ENCODE results near the gene CLIC5. TPM values are rescaled to one million over a fixed set of nuclear protein-coding genes. Genes with fewer than 3 reads are reported as not detected.

Gene CLIC5
- total RNA-seq, 2 donors from 2014 or later: 3.3 to 6.6 TPM

DNA sequence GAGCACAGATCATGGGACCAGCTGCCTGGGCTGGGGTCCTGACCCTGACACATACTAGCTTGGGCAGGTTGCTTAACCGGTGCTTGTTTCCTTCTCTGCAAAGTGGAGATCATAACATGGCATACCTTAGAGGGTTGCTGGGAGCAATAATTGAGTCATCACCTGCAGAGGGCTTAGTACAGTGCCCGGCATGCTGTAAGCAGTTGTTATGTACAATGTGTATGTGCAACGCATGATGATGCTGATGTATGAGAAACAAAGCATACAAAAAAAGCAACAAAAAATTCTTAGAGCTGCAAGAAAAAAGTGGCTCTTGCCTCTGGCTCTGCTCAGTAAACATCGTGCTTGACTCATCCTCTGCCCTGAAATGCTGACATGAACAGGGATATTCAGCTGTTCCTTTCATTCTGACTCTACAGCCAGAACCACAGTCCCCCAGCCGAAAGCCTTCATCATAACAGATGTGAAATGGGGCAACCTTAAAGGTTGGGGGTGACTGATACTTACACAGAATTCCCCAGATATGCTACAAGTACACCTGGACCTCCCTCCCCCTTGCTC, 91.7 kb downstream of the CLIC5 start:
- Mint-ChIP-seq H3K27ac (peak overlapping the region; percentile 84), H3K27me3 (ENCODE audit: low read depth) (no peaks in the 10 kb centered on the region), H3K9me3 (no peaks in the 10 kb centered on the region), H3K36me3 (ENCODE audit: insufficient read depth in 2 of 2) (peaks cover 0 to 2% of the 10 kb centered on the region in 2 donors), H3K4me1 (ENCODE audit: low read depth) (peaks cover 77% of the 10 kb centered on the region), H3K4me3 (peak overlapping the region; percentile 74 to 81)
- DNase-seq (peak; percentile 78 to 85), ATAC-seq (replicated peaks in 1 of 2) (peak; percentile 90 to 91)

DNA sequence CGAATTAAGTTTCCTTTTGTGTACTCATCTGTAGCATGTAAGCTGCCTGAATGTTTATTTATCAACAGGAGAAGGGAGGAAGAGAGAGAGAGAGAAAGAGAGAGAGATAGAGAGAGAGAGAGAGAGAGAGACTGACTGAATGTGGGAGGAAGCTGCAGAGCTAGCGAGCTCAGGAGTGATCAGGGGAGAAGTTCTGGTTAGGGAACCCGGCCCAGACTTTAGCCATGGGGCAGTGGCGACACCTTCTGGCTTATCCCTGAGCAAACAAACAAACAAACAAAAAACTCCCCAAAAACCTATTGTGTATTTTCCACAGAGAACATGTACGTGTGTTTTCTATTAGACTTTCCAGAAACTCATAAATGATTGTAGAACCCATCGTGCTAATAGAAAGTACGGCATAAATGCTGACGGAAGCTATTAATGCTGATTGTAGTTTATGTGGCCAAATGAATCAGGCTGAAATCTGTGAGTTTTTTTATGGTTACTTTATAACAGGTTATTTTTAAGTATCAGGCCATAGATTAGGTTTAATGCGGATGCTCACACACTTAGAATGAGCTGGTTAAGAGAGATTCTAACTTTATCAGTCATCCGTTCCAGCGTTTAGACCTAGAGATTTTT, 92.8 kb downstream of the CLIC5 start:
- ATAC-seq (replicated peaks in 1 of 2): no peak

DNA sequence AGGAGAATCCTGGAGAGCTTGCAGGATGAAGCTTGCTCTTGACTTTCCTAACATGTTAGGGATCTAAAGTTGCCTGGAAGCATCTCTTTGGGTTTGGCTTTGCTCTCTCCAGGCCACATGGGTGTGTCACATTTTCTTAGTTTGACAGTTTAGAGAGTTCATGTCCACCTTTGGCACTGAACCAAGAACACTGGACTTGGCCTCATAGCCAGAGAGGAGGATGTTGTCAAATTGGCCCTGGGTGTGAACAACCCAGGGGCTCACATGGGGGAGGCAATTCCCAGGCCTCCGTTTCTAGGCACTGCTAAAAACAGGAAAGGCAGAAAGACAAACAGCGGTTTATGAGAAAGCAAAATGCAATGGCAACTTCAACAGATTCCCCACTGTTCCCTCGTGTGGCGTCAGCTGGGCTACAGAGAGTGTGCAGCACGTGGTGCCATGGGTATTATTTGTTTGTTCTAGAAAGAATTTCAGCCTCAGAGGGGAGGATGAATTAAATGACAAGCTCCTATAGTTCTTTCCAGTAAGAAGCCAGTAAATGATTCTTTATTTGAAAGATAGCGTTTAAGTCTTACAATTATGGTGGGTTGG, 93.9 kb downstream of the CLIC5 start:
- Mint-ChIP-seq H3K4me3 (peak overlapping the region; percentile 69 to 74), H3K27me3 (ENCODE audit: low read depth) (no peaks in the 10 kb centered on the region), H3K9me3 (no peaks in the 10 kb centered on the region), H3K4me1 (ENCODE audit: low read depth) (peaks cover 72% of the 10 kb centered on the region), H3K27ac (peak overlapping the region; percentile 84), H3K36me3 (ENCODE audit: insufficient read depth in 2 of 2) (peaks cover 0 to 2% of the 10 kb centered on the region in 2 donors)
- ATAC-seq (replicated peaks in 1 of 2) (no peak), DNase-seq (peak in 1 of 2 donors; percentile 14)

More for the DNA sequence above, 92.8 kb downstream of the CLIC5 start:
- Mint-ChIP-seq H3K4me3 (peak overlapping the region; percentile 69 to 74), H3K4me1 (ENCODE audit: low read depth) (peaks cover 82% of the 10 kb centered on the region), H3K9me3 (no peaks in the 10 kb centered on the region), H3K36me3 (ENCODE audit: insufficient read depth in 2 of 2) (peaks cover 0 to 2% of the 10 kb centered on the region in 2 donors), H3K27ac (peak overlapping the region; percentile 84), H3K27me3 (ENCODE audit: low read depth) (no peaks in the 10 kb centered on the region)
- peak; percentile 72 to 79 for DNase-seq

DNA sequence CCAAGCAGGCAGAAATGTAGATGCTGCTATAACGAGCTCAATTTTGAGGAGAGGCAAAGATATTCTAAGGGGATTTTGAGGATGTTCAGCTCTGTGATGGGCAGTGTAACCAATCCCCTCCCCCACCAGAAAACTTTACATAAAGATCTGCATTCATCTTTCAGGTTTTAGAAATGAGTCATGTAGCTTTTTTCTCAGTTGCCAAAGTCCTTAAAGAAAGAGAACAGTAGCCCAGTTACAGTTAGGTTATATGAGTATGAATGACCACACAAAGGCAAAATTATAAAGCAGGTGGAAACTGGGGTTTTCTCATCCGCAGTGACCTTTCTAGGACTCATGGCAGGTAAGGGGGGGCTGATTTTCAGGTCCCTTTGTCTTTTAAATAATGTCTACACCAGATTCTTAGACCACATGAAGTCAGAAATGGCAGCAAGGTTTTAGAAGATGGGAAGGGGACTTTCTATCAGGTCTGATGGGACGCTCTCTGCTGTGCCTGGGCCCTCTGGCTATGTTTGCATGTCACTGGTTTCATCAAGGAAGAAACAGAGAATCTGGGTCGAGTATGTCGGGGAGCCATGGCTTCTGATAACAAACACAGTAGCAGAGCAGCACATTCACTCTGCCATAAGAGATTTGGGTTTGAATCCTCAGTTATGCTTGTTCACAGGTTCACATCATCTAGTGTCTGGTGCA, 94.7 kb downstream of the CLIC5 start:
- peaks cover 67% of the 10 kb centered on the region for H3K4me1 Mint-ChIP-seq (ENCODE audit: low read depth)
- ATAC-seq (replicated peaks in 1 of 2) (peak; percentile 23 to 27), DNase-seq (peak; percentile 36 to 40)
- peaks cover 0 to 2% of the 10 kb centered on the region in 2 donors for H3K36me3 Mint-ChIP-seq (ENCODE audit: insufficient read depth in 2 of 2)
- peak overlapping the region; percentile 69 to 74 for H3K4me3 Mint-ChIP-seq
- no peaks in the 10 kb centered on the region for H3K27me3 Mint-ChIP-seq (ENCODE audit: low read depth)
- peak overlapping the region; percentile 84 for H3K27ac Mint-ChIP-seq
- H3K9me3 Mint-ChIP-seq: no peaks in the 10 kb centered on the region

DNA sequence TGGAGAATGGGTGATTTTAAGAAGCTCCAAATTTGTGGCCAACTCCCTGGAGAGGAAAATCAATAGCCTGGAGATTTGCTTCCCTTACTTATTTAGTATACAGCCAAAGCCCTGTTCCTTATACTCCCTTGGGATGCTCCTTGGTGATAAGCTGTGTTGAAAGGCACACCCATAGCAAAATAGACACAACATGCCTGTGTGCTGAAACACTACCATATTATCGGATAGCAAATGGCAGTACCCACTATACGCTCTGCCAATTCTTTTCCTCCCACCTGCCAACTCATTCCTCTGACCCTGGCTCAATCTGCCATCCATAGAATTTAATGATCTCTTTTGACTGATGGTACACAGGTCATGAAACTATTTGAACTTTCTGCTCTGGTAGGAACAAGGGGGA, 98.2 kb downstream of the CLIC5 start:
- no peaks in the 10 kb centered on the region for H3K9me3 Mint-ChIP-seq
- DNase-seq (no peak), ATAC-seq (replicated peaks in 1 of 2) (no peak)
- H3K27ac Mint-ChIP-seq: no peak overlapping the region
- H3K4me3 Mint-ChIP-seq: no peak overlapping the region
- H3K27me3 Mint-ChIP-seq (ENCODE audit: low read depth): no peaks in the 10 kb centered on the region
- peaks cover 2 to 3% of the 10 kb centered on the region in 2 donors for H3K36me3 Mint-ChIP-seq (ENCODE audit: insufficient read depth in 2 of 2)
- peaks cover 34% of the 10 kb centered on the region for H3K4me1 Mint-ChIP-seq (ENCODE audit: low read depth)

DNA sequence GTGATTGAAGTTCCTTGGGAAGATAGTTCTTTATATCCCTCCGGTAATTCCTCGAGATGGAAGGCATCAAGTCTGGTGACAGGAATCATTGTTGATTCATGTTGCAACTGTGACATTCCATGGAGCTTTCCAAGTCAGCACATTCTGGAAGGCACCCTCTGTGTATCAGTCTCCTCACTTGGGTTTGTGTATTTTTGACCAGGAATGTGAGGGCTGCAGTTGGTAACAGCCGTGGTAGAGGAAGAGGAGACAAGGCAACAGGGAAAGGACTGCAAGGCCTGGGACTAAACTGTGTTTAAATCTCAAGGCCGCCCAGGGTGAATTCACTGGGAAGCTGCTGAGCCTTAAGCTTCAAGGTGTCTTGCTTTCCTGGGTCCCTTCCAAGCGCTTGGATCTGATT, 99.0 kb downstream of the CLIC5 start:
- no peaks in the 10 kb centered on the region for H3K27me3 Mint-ChIP-seq (ENCODE audit: low read depth)
- peaks cover 3 to 5% of the 10 kb centered on the region in 2 donors for H3K36me3 Mint-ChIP-seq (ENCODE audit: insufficient read depth in 2 of 2)
- H3K9me3 Mint-ChIP-seq: no peaks in the 10 kb centered on the region
- DNase-seq: no peak
- ATAC-seq (replicated peaks in 1 of 2): no peak
- H3K4me1 Mint-ChIP-seq (ENCODE audit: low read depth): peaks cover 26% of the 10 kb centered on the region
- no peak overlapping the region for H3K27ac Mint-ChIP-seq
- no peak overlapping the region for H3K4me3 Mint-ChIP-seq

DNA sequence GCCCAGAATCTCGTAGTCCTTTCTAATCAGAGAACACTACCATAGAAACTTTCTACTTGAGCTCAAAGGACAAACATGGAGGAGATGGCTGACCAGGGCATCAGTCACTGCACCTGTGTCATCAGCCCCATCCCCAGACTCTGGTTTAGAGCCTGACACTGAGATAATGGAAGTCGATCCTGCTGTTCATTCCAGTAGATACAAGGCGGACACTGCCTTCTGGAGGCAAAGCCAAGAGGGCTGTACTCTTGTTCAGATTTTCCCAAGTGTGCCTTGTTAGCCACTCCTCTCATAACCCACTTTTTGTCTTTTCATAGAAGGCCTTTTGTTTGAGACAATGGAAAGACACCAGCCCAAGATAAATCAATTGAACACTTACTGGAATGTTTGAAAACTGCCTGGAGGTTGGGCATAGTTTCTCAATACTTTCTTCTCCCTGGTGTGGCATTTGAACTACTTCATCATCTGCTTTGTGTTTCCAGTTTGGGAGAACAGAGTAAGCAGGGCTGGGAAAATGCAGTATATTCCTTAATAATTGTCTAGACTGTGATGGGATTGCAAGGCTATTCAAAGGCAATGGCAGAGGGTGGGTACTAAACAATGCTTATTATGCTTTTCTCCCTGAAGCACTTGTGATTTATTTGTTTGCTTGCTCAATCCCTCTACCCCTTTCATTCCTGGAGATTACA, 99.7 kb downstream of the CLIC5 start:
- peaks cover 3 to 5% of the 10 kb centered on the region in 2 donors for H3K36me3 Mint-ChIP-seq (ENCODE audit: insufficient read depth in 2 of 2)
- H3K27me3 Mint-ChIP-seq (ENCODE audit: low read depth): no peaks in the 10 kb centered on the region
- H3K9me3 Mint-ChIP-seq: no peaks in the 10 kb centered on the region
- no peak overlapping the region for H3K27ac Mint-ChIP-seq
- DNase-seq (no peak), ATAC-seq (replicated peaks in 1 of 2) (no peak)
- H3K4me3 Mint-ChIP-seq: no peak overlapping the region
- peaks cover 18% of the 10 kb centered on the region for H3K4me1 Mint-ChIP-seq (ENCODE audit: low read depth)

DNA sequence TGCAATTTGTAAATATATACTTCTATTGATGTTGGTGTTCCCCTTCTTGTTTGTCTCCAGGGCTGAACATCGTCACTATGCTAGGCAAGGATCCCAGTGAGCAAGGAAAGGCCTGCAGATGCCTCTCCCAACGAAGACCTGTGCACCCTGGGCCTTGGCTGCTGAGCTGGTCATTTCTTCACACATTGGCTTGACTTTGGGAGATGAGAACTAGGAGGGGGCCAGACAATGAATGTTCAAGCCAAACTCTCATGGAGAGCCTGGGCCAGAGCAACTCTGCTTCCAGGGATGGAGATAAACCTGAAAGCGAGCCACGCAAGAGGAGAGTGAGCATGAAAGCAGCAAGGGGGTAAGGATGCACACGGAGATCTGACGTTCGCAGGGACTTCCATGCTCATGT, 104.0 kb downstream of the CLIC5 start:
- H3K27ac Mint-ChIP-seq: no peak overlapping the region
- DNase-seq (no peak), ATAC-seq (replicated peaks in 1 of 2) (no peak)
- peaks cover 5 to 10% of the 10 kb centered on the region in 2 donors for H3K36me3 Mint-ChIP-seq (ENCODE audit: insufficient read depth in 2 of 2)
- no peak overlapping the region for H3K4me3 Mint-ChIP-seq
- no peaks in the 10 kb centered on the region for H3K4me1 Mint-ChIP-seq (ENCODE audit: low read depth)
- H3K27me3 Mint-ChIP-seq (ENCODE audit: low read depth): no peaks in the 10 kb centered on the region
- peaks cover 0 to 8% of the 10 kb centered on the region in 2 donors for H3K9me3 Mint-ChIP-seq

DNA sequence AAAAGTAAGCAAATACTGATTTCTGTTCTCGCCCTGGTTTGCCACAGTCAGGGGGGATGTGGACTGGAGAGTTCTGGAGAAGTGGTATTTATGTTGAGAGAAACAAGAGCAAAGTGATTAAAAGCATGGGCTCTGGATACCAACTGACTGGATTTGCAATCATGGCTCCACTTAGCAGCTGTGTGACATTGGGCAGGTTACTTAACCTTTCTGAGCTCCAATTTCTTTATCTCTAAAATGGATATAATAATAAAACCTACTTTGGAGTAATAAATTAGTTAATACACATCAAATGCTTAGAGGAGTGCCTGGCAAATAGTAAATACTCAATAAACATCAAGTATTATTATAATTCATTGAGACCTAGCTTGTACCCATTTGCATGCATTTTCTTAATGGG, 111.7 kb downstream of the CLIC5 start:
- no peaks in the 10 kb centered on the region for H3K4me1 Mint-ChIP-seq (ENCODE audit: low read depth)
- no peak overlapping the region for H3K27ac Mint-ChIP-seq
- H3K9me3 Mint-ChIP-seq: peaks cover 0 to 8% of the 10 kb centered on the region in 2 donors
- ATAC-seq (replicated peaks in 1 of 2): no peak
- peaks cover 2 to 5% of the 10 kb centered on the region in 2 donors for H3K36me3 Mint-ChIP-seq (ENCODE audit: insufficient read depth in 2 of 2)
- H3K4me3 Mint-ChIP-seq: no peak overlapping the region
- DNase-seq: no peak
- H3K27me3 Mint-ChIP-seq (ENCODE audit: low read depth): no peaks in the 10 kb centered on the region

DNA sequence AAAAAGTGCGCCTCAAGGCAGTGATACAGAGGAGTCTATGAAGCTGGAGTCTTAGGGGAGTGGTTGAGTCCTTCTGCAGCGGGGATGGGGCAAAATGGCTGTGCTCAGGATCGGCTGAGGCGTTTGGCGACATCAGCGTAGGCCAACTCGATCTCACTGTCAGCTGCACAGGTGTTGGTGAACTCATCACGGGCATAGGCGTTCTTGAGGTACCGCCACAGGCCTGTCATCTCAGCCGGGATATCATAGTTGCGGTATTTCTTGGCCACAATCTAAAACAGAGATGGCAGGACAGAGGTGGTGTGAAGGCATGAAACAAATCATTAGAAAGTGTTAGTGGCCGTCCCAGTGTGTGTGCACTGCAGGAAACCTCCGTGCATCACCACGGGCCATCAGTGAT, 112.7 kb downstream of the CLIC5 start:
- H3K4me3 Mint-ChIP-seq: no peak overlapping the region
- peaks cover 2% of the 10 kb centered on the region for H3K4me1 Mint-ChIP-seq (ENCODE audit: low read depth)
- DNase-seq (no peak), ATAC-seq (replicated peaks in 1 of 2) (no peak)
- no peak overlapping the region for H3K27ac Mint-ChIP-seq
- H3K27me3 Mint-ChIP-seq (ENCODE audit: low read depth): no peaks in the 10 kb centered on the region
- peaks cover 0 to 5% of the 10 kb centered on the region in 2 donors for H3K36me3 Mint-ChIP-seq (ENCODE audit: insufficient read depth in 2 of 2)
- H3K9me3 Mint-ChIP-seq: peaks cover 0 to 6% of the 10 kb centered on the region in 2 donors

DNA sequence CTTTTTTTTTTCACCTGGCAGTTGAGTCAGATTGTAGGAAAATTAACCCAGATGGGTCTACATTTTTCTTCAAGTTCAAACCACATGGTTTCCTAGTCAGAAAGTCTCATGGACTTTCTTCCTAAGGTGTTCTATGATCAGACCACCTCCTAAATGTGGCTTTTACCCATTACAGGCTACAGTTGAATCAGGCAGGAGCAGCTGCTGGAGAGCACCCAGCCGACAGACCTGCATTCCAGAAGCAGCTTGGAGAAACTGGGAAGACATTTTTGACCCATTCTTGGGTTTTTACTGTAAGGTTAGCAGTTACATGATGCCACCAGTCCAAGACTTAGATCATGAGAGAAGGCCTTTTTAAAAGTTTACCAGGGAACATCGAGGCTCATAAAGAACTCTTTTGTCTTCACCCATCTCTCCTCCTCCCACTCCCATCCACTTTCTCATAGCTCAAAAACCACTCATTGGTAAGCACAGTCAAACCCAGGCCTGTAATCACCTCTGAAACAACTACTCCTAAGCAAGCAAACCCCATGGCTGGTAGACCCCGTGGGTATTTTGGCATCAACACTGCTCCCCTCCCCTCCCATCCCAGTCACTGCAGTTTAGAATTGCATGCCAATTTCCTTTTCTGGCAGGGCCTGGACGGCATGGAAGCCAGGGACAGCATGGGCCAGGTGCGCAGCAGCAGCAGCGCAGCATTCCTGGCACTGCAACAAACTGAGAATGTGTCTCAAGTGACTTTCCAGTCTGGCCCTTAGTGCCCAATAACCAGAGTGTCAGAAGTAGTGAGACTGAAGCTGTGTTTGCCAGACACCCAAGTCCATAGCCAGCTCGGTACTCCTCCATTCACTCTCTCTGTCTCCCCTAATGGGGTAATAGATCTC, 113.7 kb downstream of the CLIC5 start:
- H3K27ac Mint-ChIP-seq: no peak overlapping the region
- DNase-seq (no peak), ATAC-seq (replicated peaks in 1 of 2) (no peak)
- H3K4me3 Mint-ChIP-seq: no peak overlapping the region
- no peaks in the 10 kb centered on the region for H3K27me3 Mint-ChIP-seq (ENCODE audit: low read depth)
- peaks cover 10% of the 10 kb centered on the region for H3K4me1 Mint-ChIP-seq (ENCODE audit: low read depth)
- H3K9me3 Mint-ChIP-seq: peaks cover 0 to 2% of the 10 kb centered on the region in 2 donors
- peaks cover 0 to 1% of the 10 kb centered on the region in 2 donors for H3K36me3 Mint-ChIP-seq (ENCODE audit: insufficient read depth in 2 of 2)

Measured in activated T-cell treated with anti-CD3 and anti-CD28 coated beads, Interleukin-2, amount 50 U/mL, for 72 hours (primary cell).